ENCODE results near the gene ERP44. TPM values are rescaled to one million over a fixed set of nuclear protein-coding genes. Genes with fewer than 3 reads are reported as not detected.

Gene ERP44
- total RNA-seq, 4 donors from 2014 or later: 7.6 to 21.9 (median 12.6) TPM

DNA sequence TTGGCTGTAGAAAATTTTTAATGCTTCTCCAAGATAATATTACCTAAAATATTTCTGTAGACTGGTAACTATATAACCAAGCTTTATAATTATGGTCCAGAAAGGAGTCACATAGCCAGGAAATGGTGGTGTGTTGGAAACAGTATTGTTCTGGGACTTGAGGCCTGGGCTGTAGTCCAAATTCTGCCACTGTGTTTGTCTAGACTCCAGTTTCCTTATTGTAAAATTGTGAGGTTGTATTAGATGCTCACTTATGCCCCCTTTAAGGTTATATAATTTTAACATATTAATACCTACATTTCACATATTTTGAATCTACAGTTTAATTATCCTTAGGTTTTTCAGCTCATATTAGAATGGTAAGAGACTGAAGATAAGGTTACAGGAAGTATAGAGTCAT lies 149.9 kb downstream of the ERP44 start:
- H3K4me3 ChIP-seq: no peak overlapping the region
- intact Hi-C loops (cut with DNase I; ENCODE audit: low total_unique reads): no loop called here
- H3K36me3 ChIP-seq: no peaks in the 10 kb centered on the region
- H3K9me3 ChIP-seq: no peaks in the 10 kb centered on the region
- TF ChIP-seq POLR2A (IDR thresholded peaks at IDR 0.05): no peak
- TF ChIP-seq, protein P1, sequence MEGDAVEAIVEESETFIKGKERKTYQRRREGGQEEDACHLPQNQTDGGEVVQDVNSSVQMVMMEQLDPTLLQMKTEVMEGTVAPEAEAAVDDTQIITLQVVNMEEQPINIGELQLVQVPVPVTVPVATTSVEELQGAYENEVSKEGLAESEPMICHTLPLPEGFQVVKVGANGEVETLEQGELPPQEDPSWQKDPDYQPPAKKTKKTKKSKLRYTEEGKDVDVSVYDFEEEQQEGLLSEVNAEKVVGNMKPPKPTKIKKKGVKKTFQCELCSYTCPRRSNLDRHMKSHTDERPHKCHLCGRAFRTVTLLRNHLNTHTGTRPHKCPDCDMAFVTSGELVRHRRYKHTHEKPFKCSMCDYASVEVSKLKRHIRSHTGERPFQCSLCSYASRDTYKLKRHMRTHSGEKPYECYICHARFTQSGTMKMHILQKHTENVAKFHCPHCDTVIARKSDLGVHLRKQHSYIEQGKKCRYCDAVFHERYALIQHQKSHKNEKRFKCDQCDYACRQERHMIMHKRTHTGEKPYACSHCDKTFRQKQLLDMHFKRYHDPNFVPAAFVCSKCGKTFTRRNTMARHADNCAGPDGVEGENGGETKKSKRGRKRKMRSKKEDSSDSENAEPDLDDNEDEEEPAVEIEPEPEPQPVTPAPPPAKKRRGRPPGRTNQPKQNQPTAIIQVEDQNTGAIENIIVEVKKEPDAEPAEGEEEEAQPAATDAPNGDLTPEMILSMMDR (IDR thresholded peaks at IDR 0.05): no peak
- DNase-seq: no peak
- no peaks in the 10 kb centered on the region for H3K27me3 ChIP-seq
- no peaks in the 10 kb centered on the region for H3K4me1 ChIP-seq
- no peak overlapping the region for H3K27ac ChIP-seq

DNA sequence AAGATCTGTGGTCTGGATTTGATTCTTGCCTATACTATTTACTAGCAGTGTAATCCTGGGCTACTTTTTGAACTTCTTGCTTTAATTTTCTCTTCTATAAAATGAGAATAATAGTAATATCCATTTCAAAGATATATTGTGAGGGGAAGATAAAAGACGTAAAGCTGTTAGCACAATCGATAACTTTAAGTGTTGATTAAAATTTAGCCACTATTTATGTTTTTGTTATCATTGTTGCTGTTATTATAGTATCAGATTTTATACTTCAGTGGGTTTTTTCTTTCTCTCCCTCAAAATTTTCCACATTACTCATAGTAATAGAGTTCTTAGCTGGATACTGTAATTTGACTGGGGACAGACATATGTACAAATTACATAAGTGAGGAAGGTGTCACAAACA lies 150.3 kb downstream of the ERP44 start:
- H3K36me3 ChIP-seq: no peaks in the 10 kb centered on the region
- H3K4me1 ChIP-seq: no peaks in the 10 kb centered on the region
- DNase-seq: no peak
- H3K27me3 ChIP-seq: no peaks in the 10 kb centered on the region
- H3K27ac ChIP-seq: no peak overlapping the region
- TF ChIP-seq, protein P1 (IDR thresholded peaks at IDR 0.05): no peak
- no peak for TF ChIP-seq POLR2A (IDR thresholded peaks at IDR 0.05)
- no peak overlapping the region for H3K4me3 ChIP-seq
- H3K9me3 ChIP-seq: no peaks in the 10 kb centered on the region
- intact Hi-C loops (cut with DNase I; ENCODE audit: low total_unique reads): no loop called here

DNA sequence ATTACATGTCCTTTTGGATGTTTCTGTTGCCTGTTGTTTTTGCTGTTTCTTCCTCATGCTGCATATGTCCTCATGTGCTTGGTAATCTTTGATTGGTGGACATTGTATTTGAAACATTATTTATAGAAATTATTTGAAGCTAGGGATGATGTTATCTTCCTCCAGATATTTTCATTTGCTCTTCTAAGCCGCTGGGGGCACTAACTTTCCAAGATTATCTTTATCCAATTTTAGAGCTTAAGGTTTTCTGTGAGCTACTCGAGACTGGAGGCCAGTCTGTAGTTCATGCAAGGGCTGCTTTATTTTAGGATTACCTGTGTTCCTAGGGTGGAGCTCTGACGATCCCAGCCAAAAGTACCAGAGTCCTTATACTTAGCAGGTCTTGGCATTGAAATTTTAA lies 151.4 kb downstream of the ERP44 start:
- no peak overlapping the region for H3K4me3 ChIP-seq
- H3K27ac ChIP-seq: no peak overlapping the region
- H3K4me1 ChIP-seq: no peaks in the 10 kb centered on the region
- no peak for DNase-seq
- no peak for TF ChIP-seq POLR2A (IDR thresholded peaks at IDR 0.05)
- TF ChIP-seq, protein P1 (IDR thresholded peaks at IDR 0.05): no peak
- no peaks in the 10 kb centered on the region for H3K27me3 ChIP-seq
- no peaks in the 10 kb centered on the region for H3K36me3 ChIP-seq
- H3K9me3 ChIP-seq: no peaks in the 10 kb centered on the region
- intact Hi-C loops (cut with DNase I; ENCODE audit: low total_unique reads): no loop called here

DNA sequence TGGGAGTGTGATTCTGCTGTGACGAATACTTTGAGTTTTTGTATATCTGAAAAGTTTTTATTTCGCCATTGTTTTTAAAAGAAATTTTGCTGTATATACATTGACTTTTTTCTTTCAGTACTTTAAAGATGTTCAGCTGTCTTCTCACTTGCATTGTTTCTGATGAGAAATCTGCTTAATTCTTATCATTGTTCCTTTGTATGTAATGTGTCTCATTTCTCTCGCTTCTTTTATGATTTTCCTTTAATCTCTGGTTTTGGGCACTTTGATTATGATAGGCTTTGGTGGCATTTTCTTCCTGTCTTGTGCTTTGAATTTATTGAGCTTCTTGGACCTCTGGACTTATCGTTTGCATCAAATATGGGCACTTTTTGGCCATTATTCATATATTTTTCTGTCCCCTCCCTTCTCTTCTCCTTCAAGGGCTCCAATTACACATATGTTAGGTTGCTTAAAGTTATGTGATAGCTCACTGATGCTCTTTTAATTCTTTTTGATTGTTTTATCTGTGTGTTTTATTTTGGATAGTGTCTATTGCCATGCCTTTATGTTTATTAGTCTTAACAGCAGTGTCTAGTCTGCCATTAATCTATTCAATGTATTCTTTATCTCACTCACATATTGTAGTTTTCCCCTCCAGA lies 161.7 kb downstream of the ERP44 start:
- DNase-seq: no peak
- TF ChIP-seq, protein P1 (IDR thresholded peaks at IDR 0.05): no peak
- no peak for TF ChIP-seq POLR2A (IDR thresholded peaks at IDR 0.05)
- H3K4me3 ChIP-seq: no peak overlapping the region
- no peaks in the 10 kb centered on the region for H3K27me3 ChIP-seq
- H3K36me3 ChIP-seq: no peaks in the 10 kb centered on the region
- H3K27ac ChIP-seq: no peak overlapping the region
- no peaks in the 10 kb centered on the region for H3K4me1 ChIP-seq
- H3K9me3 ChIP-seq: peaks cover 0 to 7% of the 10 kb centered on the region in 2 donors
- intact Hi-C loops (cut with DNase I; ENCODE audit: low total_unique reads): no loop called here

DNA sequence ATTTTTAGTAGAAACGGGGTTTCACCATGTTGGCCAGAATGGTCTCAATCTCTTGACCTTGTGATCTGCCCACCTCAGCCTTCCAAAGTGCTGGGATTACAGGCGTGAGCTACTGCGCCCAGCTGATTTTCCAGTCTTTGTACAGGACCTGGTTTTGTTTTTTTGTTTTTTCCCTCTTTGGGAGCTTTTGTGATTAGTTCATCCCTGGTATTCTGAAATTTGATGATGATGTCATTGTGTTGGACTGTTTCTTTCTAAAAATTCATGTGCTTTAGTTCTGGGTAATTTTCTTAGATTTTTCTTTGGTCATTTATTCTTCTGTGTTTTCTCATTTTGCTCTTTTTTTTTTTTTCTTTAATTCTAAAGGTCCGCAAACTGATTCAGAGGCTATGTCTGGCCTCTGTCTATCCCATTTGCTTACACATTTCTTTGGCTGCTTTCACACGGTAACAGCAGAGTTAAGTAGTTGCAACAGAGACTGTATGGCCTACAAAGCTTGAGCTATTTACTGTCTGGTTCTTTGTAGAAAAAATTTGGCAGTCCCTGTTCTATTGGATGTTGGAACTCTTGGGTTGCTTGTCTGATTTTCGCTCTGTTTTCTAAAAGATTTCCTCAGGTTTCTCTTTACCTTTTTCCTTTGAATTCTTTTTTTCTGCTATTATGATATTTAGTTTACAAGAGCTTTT lies 167.5 kb downstream of the ERP44 start:
- peaks cover 0 to 10% of the 10 kb centered on the region in 2 donors for H3K9me3 ChIP-seq
- no peaks in the 10 kb centered on the region for H3K27me3 ChIP-seq
- H3K36me3 ChIP-seq: no peaks in the 10 kb centered on the region
- TF ChIP-seq POLR2A (IDR thresholded peaks at IDR 0.05): no peak
- TF ChIP-seq, protein P1 (IDR thresholded peaks at IDR 0.05): no peak
- no peak for DNase-seq
- H3K4me3 ChIP-seq: no peak overlapping the region
- no peak overlapping the region for H3K27ac ChIP-seq
- H3K4me1 ChIP-seq: no peaks in the 10 kb centered on the region
- intact Hi-C loops (cut with DNase I; ENCODE audit: low total_unique reads): no loop called here
